Measurements from ENCODE around the gene RBM38.

The RBM38 gene

GRCh38 chr20:57443349-57444265, 52.4 kb downstream of the RBM38 start:
- no peak overlapping the region for H4K8ac ChIP-seq (ENCODE audit: low read length)
- H3K4me3 ChIP-seq (ENCODE audit: insufficient read depth in 1 of 2, low read depth in 1 of 2, low read length in 2 of 2) = no peak overlapping the region
- H3K36me3 ChIP-seq (ENCODE audit: control insufficient read depth in 1 of 2, insufficient read depth in 2 of 2, low read depth in 1 of 2, low read length in 2 of 2) = no peaks in the 10 kb centered on the region
- H3K9me3 ChIP-seq (ENCODE audit: control insufficient read depth, low read length) = peaks cover 7% of the 10 kb centered on the region
- no peak overlapping the region for H2BK120ac ChIP-seq (ENCODE audit: low read depth, low read length)
- H2BK12ac ChIP-seq (ENCODE audit: low read length in 2 of 2) = no peak overlapping the region
- H3K4me1 ChIP-seq (ENCODE audit: control insufficient read depth, insufficient read depth, low read depth, low read length) = peaks cover 7% of the 10 kb centered on the region
- H3K23ac ChIP-seq (ENCODE audit: low read length in 2 of 2) = no peak overlapping the region
- no peak for DNase-seq
- no peak overlapping the region for H3K18ac ChIP-seq (ENCODE audit: low read depth in 1 of 2, low read length in 2 of 2)
- H3K4ac ChIP-seq (ENCODE audit: low read depth in 1 of 2, low read length in 2 of 2) = no peak overlapping the region
- WGBS = 80% methylated on average over 15 of the region's 18 CpGs
- H3K14ac ChIP-seq (ENCODE audit: low read length in 2 of 2) = no peak overlapping the region
- H2BK5ac ChIP-seq (ENCODE audit: low read depth, low read length, poor library complexity, severe bottlenecking) = no peak overlapping the region
- no peak overlapping the region for H4K91ac ChIP-seq (ENCODE audit: low read length)
- no peak overlapping the region for H3K4me2 ChIP-seq (ENCODE audit: low read length, poor library complexity, severe bottlenecking)
- H2AFZ ChIP-seq (ENCODE audit: low read depth, low read length) = no peak overlapping the region
- no peak overlapping the region for H3K27ac ChIP-seq (ENCODE audit: low read length, poor library complexity, severe bottlenecking)
- H3K79me1 ChIP-seq (replicated peaks; ENCODE audit: low read length, poor library complexity, severe bottlenecking) = no peaks in the 10 kb centered on the region
- H2BK15ac ChIP-seq (ENCODE audit: low read depth, poor library complexity, severe bottlenecking) = no peak overlapping the region
- H3K27me3 ChIP-seq (ENCODE audit: control insufficient read depth in 1 of 2, insufficient read depth in 1 of 2, low read length in 2 of 2) = peaks cover 16 to 39% of the 10 kb centered on the region in 2 experiments
- H3K9ac ChIP-seq (ENCODE audit: low read length) = no peak overlapping the region
- H2AK5ac ChIP-seq (ENCODE audit: low read length, severe bottlenecking) = no peak overlapping the region

DNA sequence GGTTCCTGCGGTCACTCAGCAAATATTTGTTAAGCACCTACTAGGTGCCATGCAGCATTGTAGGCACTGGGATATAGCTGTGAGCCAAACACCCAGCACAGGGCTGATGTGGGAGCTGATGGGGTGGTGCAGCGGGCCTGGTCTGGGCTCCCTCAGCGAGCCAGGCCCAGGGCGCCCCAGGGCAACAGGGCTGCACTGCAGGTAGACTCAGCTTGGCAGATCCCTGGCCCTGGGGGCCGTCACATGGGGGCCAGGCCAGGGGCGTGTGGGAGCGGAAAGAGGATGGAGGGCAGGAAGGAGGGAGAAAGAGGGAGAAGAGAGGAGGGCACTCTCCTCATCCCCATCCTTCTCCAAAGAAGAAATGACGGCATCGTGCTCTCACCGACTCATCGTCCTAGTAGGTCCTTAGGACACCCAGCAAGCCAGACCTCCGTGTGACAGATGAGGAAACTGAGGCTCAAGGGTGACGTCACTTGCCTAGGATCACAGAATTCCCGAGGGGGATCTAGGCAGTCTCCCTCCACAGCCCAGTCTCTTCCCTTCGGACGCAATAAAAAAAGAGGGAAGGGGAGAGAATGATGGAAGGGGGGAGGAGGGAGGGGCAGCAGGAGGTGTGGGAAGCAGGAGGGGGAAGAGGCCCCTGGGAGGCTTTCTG, 53.3 kb downstream of the RBM38 start:
- Histone ChIP-seq H3K23ac (ENCODE audit: low read length in 2 of 2) (no peak overlapping the region), H2BK5ac (ENCODE audit: low read depth, low read length, poor library complexity, severe bottlenecking) (no peak overlapping the region), H2BK15ac (ENCODE audit: low read depth, poor library complexity, severe bottlenecking) (no peak overlapping the region), H3K4me3 (ENCODE audit: insufficient read depth in 1 of 2, low read depth in 1 of 2, low read length in 2 of 2) (no peak overlapping the region), H4K8ac (ENCODE audit: low read length) (no peak overlapping the region), H2AK5ac (ENCODE audit: low read length, severe bottlenecking) (no peak overlapping the region), H4K91ac (ENCODE audit: low read length) (no peak overlapping the region), H3K9me3 (ENCODE audit: control insufficient read depth, low read length) (peaks cover 7% of the 10 kb centered on the region), H3K4ac (ENCODE audit: low read depth in 1 of 2, low read length in 2 of 2) (no peak overlapping the region), H3K4me1 (ENCODE audit: control insufficient read depth, insufficient read depth, low read depth, low read length) (peaks cover 4% of the 10 kb centered on the region), H3K9ac (ENCODE audit: low read length) (no peak overlapping the region), H3K27ac (ENCODE audit: low read length, poor library complexity, severe bottlenecking) (no peak overlapping the region), H3K36me3 (ENCODE audit: control insufficient read depth in 1 of 2, insufficient read depth in 2 of 2, low read depth in 1 of 2, low read length in 2 of 2) (no peaks in the 10 kb centered on the region), H2AFZ (ENCODE audit: low read depth, low read length) (no peak overlapping the region), H3K4me2 (ENCODE audit: low read length, poor library complexity, severe bottlenecking) (no peak overlapping the region), H3K79me1 (replicated peaks; ENCODE audit: low read length, poor library complexity, severe bottlenecking) (no peaks in the 10 kb centered on the region), H2BK120ac (ENCODE audit: low read depth, low read length) (no peak overlapping the region), H2BK12ac (ENCODE audit: low read length in 2 of 2) (no peak overlapping the region), H3K18ac (ENCODE audit: low read depth in 1 of 2, low read length in 2 of 2) (no peak overlapping the region), H3K14ac (ENCODE audit: low read length in 2 of 2) (no peak overlapping the region), H3K27me3 (ENCODE audit: control insufficient read depth in 1 of 2, insufficient read depth in 1 of 2, low read length in 2 of 2) (peaks cover 25 to 48% of the 10 kb centered on the region in 2 experiments)
- WGBS = 82% methylated on average over 13 of the region's 16 CpGs
- DNase-seq = no peak

GRCh38 chr20:57445298-57445697, 54.1 kb downstream of the RBM38 start:
- WGBS = 85% methylated on average over 10 of the region's 10 CpGs
- Histone ChIP-seq H3K79me1 (replicated peaks; ENCODE audit: low read length, poor library complexity, severe bottlenecking) (no peaks in the 10 kb centered on the region), H3K9me3 (ENCODE audit: control insufficient read depth, low read length) (peaks cover 7% of the 10 kb centered on the region), H3K27me3 (ENCODE audit: control insufficient read depth in 1 of 2, insufficient read depth in 1 of 2, low read length in 2 of 2) (peaks cover 32 to 56% of the 10 kb centered on the region in 2 experiments), H2BK15ac (ENCODE audit: low read depth, poor library complexity, severe bottlenecking) (no peak overlapping the region), H3K18ac (ENCODE audit: low read depth in 1 of 2, low read length in 2 of 2) (no peak overlapping the region), H2BK120ac (ENCODE audit: low read depth, low read length) (no peak overlapping the region), H3K36me3 (ENCODE audit: control insufficient read depth in 1 of 2, insufficient read depth in 2 of 2, low read depth in 1 of 2, low read length in 2 of 2) (no peaks in the 10 kb centered on the region), H2AK5ac (ENCODE audit: low read length, severe bottlenecking) (no peak overlapping the region), H3K14ac (ENCODE audit: low read length in 2 of 2) (no peak overlapping the region), H3K4me1 (ENCODE audit: control insufficient read depth, insufficient read depth, low read depth, low read length) (peaks cover 3% of the 10 kb centered on the region), H3K4ac (ENCODE audit: low read depth in 1 of 2, low read length in 2 of 2) (no peak overlapping the region), H4K8ac (ENCODE audit: low read length) (no peak overlapping the region), H3K4me3 (ENCODE audit: insufficient read depth in 1 of 2, low read depth in 1 of 2, low read length in 2 of 2) (peak overlapping the region in 1 of 2 experiments; percentile 1), H3K27ac (ENCODE audit: low read length, poor library complexity, severe bottlenecking) (no peak overlapping the region), H3K4me2 (ENCODE audit: low read length, poor library complexity, severe bottlenecking) (no peak overlapping the region), H3K23ac (ENCODE audit: low read length in 2 of 2) (no peak overlapping the region), H2BK5ac (ENCODE audit: low read depth, low read length, poor library complexity, severe bottlenecking) (no peak overlapping the region), H2BK12ac (ENCODE audit: low read length in 2 of 2) (no peak overlapping the region), H3K9ac (ENCODE audit: low read length) (peak overlapping the region; percentile 7), H4K91ac (ENCODE audit: low read length) (no peak overlapping the region), H2AFZ (ENCODE audit: low read depth, low read length) (no peak overlapping the region)
- peak; percentile 3 for DNase-seq

DNA sequence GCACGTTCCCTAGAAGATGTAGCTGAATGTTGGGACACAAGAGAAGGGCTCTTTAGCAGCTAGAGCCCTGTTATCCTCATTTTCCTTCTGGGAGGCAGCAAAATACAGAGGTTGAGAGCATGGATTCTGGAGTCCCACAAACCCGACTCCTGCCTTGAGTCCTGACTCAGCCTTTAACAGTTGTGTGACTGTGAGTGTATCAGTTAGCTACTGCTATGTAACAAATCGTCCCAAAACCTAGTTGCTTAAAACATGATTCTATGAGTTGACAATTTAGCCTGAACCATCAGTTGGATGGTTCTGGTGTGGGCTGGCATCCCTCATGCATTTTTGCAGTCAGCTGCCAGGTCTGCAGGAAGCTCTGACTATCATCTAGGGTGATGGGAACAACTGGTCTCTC, 54.6 kb downstream of the RBM38 start:
- Histone ChIP-seq H3K27me3 (ENCODE audit: control insufficient read depth in 1 of 2, insufficient read depth in 1 of 2, low read length in 2 of 2) (peaks cover 35 to 59% of the 10 kb centered on the region in 2 experiments), H2BK5ac (ENCODE audit: low read depth, low read length, poor library complexity, severe bottlenecking) (no peak overlapping the region), H3K79me1 (replicated peaks; ENCODE audit: low read length, poor library complexity, severe bottlenecking) (no peaks in the 10 kb centered on the region), H3K27ac (ENCODE audit: low read length, poor library complexity, severe bottlenecking) (no peak overlapping the region), H2BK15ac (ENCODE audit: low read depth, poor library complexity, severe bottlenecking) (no peak overlapping the region), H3K23ac (ENCODE audit: low read length in 2 of 2) (no peak overlapping the region), H3K4me1 (ENCODE audit: control insufficient read depth, insufficient read depth, low read depth, low read length) (peaks cover 2% of the 10 kb centered on the region), H2BK12ac (ENCODE audit: low read length in 2 of 2) (no peak overlapping the region), H4K8ac (ENCODE audit: low read length) (no peak overlapping the region), H3K4ac (ENCODE audit: low read depth in 1 of 2, low read length in 2 of 2) (no peak overlapping the region), H3K9ac (ENCODE audit: low read length) (peak overlapping the region; percentile 7), H3K4me2 (ENCODE audit: low read length, poor library complexity, severe bottlenecking) (no peak overlapping the region), H3K14ac (ENCODE audit: low read length in 2 of 2) (no peak overlapping the region), H3K36me3 (ENCODE audit: control insufficient read depth in 1 of 2, insufficient read depth in 2 of 2, low read depth in 1 of 2, low read length in 2 of 2) (no peaks in the 10 kb centered on the region), H4K91ac (ENCODE audit: low read length) (no peak overlapping the region), H2AK5ac (ENCODE audit: low read length, severe bottlenecking) (no peak overlapping the region), H2AFZ (ENCODE audit: low read depth, low read length) (no peak overlapping the region), H2BK120ac (ENCODE audit: low read depth, low read length) (no peak overlapping the region), H3K4me3 (ENCODE audit: insufficient read depth in 1 of 2, low read depth in 1 of 2, low read length in 2 of 2) (peak overlapping the region in 1 of 2 experiments; percentile 1), H3K18ac (ENCODE audit: low read depth in 1 of 2, low read length in 2 of 2) (no peak overlapping the region), H3K9me3 (ENCODE audit: control insufficient read depth, low read length) (peaks cover 7% of the 10 kb centered on the region)
- WGBS = 94% methylated on average over 3 of the region's 3 CpGs
- no peak for DNase-seq

All from mesenchymal stem cell (in vitro differentiated cells and primary cell).